ENCODE data around the gene TTC39A. TPM values are rescaled to one million over a fixed set of nuclear protein-coding genes. Genes with fewer than 3 reads are reported as not detected.

The TTC39A gene
- total RNA-seq, 1 experiment from 2014 or later = 0.35 TPM

DNA sequence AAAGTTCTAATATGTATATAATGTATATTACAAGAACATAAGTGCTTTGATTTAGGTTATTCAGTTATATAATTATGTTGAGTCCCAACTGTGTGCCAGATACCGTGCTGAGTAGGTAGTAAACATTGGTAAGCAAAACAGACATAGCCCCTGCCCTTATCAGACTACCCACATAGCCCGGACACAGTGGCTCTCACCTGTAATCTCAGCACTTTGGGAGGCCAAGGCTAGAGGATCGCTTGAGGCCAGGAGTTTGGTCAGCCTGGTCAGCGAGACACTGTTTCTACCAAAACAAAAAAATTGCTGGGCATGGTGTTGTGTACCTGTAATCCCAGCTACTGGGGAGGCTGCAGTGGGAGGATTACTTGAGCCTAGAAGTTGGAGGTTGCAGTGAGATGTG, 63.6 kb downstream of the TTC39A start:
- BruUV-seq (replicated peaks) = no TSS peak
- peaks cover 41% of the 10 kb centered on the region for H3K4me1 Mint-ChIP-seq (ENCODE audit: insufficient read depth, unreplicated experiment)
- no peak overlapping the region for H3K4me3 Mint-ChIP-seq (ENCODE audit: unreplicated experiment)
- H3K36me3 Mint-ChIP-seq (ENCODE audit: insufficient read depth, unreplicated experiment) = peaks cover 9% of the 10 kb centered on the region
- DNase-seq (ENCODE audit: unreplicated experiment) = no peak
- ChIA-PET CTCF (interaction anchor here (1.0 to 1.5 kb wide), 3 partner anchors 11 to 75 kb away, joined by 4 to 5 read pairs (median 4); no protein-coding TSS in a partner anchor), POLR2A (interaction anchor here (0.8 to 4.5 kb wide), 3 partner anchors 12 to 31 kb away, joined by 3 to 20 read pairs (median 7); partner anchors contain the start of gene RNF11)
- H3K9me3 Mint-ChIP-seq (ENCODE audit: unreplicated experiment) = no peaks in the 10 kb centered on the region
- intact Hi-C loops (cut with micrococcal nuclease) = no loop called here
- H3K27me3 Mint-ChIP-seq (ENCODE audit: insufficient read depth, unreplicated experiment) = no peaks in the 10 kb centered on the region
- H3K27ac Mint-ChIP-seq (ENCODE audit: low read depth, unreplicated experiment) = no peak overlapping the region
- TF ChIP-seq, protein P1, sequence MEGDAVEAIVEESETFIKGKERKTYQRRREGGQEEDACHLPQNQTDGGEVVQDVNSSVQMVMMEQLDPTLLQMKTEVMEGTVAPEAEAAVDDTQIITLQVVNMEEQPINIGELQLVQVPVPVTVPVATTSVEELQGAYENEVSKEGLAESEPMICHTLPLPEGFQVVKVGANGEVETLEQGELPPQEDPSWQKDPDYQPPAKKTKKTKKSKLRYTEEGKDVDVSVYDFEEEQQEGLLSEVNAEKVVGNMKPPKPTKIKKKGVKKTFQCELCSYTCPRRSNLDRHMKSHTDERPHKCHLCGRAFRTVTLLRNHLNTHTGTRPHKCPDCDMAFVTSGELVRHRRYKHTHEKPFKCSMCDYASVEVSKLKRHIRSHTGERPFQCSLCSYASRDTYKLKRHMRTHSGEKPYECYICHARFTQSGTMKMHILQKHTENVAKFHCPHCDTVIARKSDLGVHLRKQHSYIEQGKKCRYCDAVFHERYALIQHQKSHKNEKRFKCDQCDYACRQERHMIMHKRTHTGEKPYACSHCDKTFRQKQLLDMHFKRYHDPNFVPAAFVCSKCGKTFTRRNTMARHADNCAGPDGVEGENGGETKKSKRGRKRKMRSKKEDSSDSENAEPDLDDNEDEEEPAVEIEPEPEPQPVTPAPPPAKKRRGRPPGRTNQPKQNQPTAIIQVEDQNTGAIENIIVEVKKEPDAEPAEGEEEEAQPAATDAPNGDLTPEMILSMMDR (IDR thresholded peaks at IDR 0.05; ENCODE audit: unreplicated experiment) = no peak

DNA sequence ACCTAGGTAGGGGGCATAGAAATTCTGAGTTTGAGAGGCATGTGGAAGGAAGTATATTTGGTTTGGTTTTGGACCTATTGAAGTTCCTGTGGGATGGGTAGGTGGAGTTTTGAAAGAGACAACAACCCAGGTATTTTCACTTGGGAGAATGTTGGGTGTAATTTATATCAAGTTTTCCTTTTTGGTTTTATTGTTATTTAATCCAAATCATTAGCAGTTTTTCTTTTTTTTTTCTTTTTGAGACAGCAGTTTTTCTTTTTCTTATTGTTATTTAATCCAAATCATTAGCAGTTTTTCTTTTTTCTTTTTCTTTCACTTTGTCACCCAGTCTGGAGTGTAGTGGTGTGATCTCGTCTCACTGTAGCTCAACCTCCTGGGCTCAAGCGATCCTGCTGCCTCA, 64.2 kb downstream of the TTC39A start:
- POLR2A ChIA-PET = interaction anchor here (0.6 to 1.2 kb wide), 2 partner anchors 28 to 1362 kb away, joined by 3 read pairs; no protein-coding TSS in a partner anchor
- no peak overlapping the region for H3K27ac Mint-ChIP-seq (ENCODE audit: low read depth, unreplicated experiment)
- no peaks in the 10 kb centered on the region for H3K9me3 Mint-ChIP-seq (ENCODE audit: unreplicated experiment)
- TF ChIP-seq, protein P1 (IDR thresholded peaks at IDR 0.05; ENCODE audit: unreplicated experiment) = no peak
- CTCF ChIA-PET = interaction anchor here (1.5 kb wide), 1 partner anchor 11 kb away, joined by 4 read pairs; no protein-coding TSS in a partner anchor
- BruUV-seq (replicated peaks) = no TSS peak
- H3K36me3 Mint-ChIP-seq (ENCODE audit: insufficient read depth, unreplicated experiment) = peaks cover 7% of the 10 kb centered on the region
- DNase-seq (ENCODE audit: unreplicated experiment) = no peak
- no peaks in the 10 kb centered on the region for H3K27me3 Mint-ChIP-seq (ENCODE audit: insufficient read depth, unreplicated experiment)
- H3K4me3 Mint-ChIP-seq (ENCODE audit: unreplicated experiment) = no peak overlapping the region
- peaks cover 46% of the 10 kb centered on the region for H3K4me1 Mint-ChIP-seq (ENCODE audit: insufficient read depth, unreplicated experiment)
- intact Hi-C loops (cut with micrococcal nuclease) = no loop called here

DNA sequence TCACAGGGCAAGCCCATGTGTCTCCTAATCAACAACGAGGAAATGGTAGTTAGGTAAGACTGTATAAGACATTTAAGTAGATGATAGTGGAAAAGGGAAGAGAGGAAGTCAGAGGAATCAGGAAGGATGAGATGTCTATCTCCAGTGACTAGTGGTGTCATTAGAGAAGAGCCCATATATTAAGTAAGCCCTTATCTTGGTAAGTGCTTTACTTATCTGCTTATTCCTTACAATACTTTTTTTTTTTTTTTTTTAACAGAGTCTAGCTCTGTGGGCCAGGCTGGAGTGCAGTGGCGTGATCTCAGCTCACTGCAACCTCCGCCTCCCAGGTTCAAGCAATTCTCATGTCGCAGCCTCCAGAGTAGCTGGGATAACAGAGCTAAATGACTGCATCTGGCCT, 64.7 kb downstream of the TTC39A start:
- Mint-ChIP-seq H3K9me3 (ENCODE audit: unreplicated experiment) (no peaks in the 10 kb centered on the region), H3K27ac (ENCODE audit: low read depth, unreplicated experiment) (peak overlapping the region; percentile 19), H3K4me1 (ENCODE audit: insufficient read depth, unreplicated experiment) (peaks cover 51% of the 10 kb centered on the region), H3K4me3 (ENCODE audit: unreplicated experiment) (no peak overlapping the region), H3K27me3 (ENCODE audit: insufficient read depth, unreplicated experiment) (no peaks in the 10 kb centered on the region), H3K36me3 (ENCODE audit: insufficient read depth, unreplicated experiment) (peaks cover 1% of the 10 kb centered on the region)
- BruUV-seq (replicated peaks) = no TSS peak
- POLR2A ChIA-PET = interaction anchor here (0.6 to 1.2 kb wide), 2 partner anchors 27 to 1362 kb away, joined by 3 read pairs; no protein-coding TSS in a partner anchor
- TF ChIP-seq, protein P1 (IDR thresholded peaks at IDR 0.05; ENCODE audit: unreplicated experiment) = no peak
- DNase-seq (ENCODE audit: unreplicated experiment) = no peak
- CTCF ChIA-PET = no interaction called here
- intact Hi-C loops (cut with micrococcal nuclease) = no loop called here

DNA sequence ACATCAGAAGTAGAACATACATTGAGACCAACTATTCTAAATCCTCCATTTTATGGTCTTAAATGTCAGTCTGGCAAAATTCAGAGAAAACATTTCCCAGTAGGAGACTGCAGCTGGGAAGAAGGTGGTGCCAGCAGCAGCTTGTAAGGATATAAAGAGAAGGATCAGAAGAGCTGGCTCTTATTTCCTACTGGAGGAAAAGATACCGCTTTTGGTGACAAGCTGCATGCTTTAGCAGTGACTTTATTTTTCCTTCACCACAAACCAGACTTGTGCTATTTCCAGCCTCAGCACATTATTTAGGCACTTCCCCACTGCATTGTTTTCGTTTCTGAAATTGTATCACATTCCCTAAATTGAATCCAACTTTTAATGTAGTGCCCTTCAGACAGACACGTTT, 65.9 kb downstream of the TTC39A start:
- Mint-ChIP-seq H3K36me3 (ENCODE audit: insufficient read depth, unreplicated experiment) (no peaks in the 10 kb centered on the region), H3K9me3 (ENCODE audit: unreplicated experiment) (no peaks in the 10 kb centered on the region), H3K27ac (ENCODE audit: low read depth, unreplicated experiment) (peak overlapping the region; percentile 37), H3K4me1 (ENCODE audit: insufficient read depth, unreplicated experiment) (peaks cover 57% of the 10 kb centered on the region), H3K27me3 (ENCODE audit: insufficient read depth, unreplicated experiment) (no peaks in the 10 kb centered on the region), H3K4me3 (ENCODE audit: unreplicated experiment) (no peak overlapping the region)
- no TSS peak for BruUV-seq (replicated peaks)
- ChIA-PET POLR2A (interaction anchor here (0.6 to 5.0 kb wide), 3 partner anchors 9 to 49 kb away, joined by 3 to 63 read pairs (median 3); partner anchors contain the start of gene RNF11), CTCF (interaction anchor here (0.5 kb wide), 1 partner anchor 490 kb away, joined by 4 read pairs; no protein-coding TSS in a partner anchor)
- TF ChIP-seq, protein P1 (IDR thresholded peaks at IDR 0.05; ENCODE audit: unreplicated experiment) = no peak
- peak; percentile 63 for DNase-seq (ENCODE audit: unreplicated experiment)
- intact Hi-C loops (cut with micrococcal nuclease) = no loop called here
